GM19025 (cell line): ENCODE measurements around the gene FRMD4A.
"Not testable (repeated sequence)": the region's sequence is repeated elsewhere in the genome, so short reads cannot be mapped to it uniquely, and the experiment has no call there.

Experiments
- ATAC-seq: cut with Tn5 transposase; IDR thresholded peaks from one replicate; pipeline ENCODE4 v1.9.1; 2021; ENCODE audit warnings: mild to moderate bottlenecking, low read depth, moderate library complexity; ENCODE audit not compliant: unreplicated experiment

Gene FRMD4A

DNA sequence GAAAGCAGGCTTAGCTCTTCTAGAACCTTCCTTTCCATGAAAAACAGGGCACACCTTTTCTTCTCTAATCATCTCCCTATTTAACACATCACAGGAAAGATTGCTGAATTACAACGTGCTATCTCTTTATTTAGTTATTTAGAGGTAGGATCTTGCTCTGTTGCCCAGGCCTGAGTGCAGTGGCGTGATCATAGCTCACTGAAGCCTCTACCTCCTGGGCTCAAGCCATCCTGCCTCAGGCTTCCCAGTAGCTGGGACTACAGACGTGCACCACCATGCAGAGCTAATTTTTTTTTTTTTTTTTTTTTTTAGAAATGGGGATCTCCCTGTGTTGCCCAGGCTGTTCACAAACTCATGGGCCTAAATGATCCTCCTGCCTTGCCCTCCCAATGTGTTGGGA is 492.8 kb downstream of the FRMD4A start:
- no peak for ATAC-seq

DNA sequence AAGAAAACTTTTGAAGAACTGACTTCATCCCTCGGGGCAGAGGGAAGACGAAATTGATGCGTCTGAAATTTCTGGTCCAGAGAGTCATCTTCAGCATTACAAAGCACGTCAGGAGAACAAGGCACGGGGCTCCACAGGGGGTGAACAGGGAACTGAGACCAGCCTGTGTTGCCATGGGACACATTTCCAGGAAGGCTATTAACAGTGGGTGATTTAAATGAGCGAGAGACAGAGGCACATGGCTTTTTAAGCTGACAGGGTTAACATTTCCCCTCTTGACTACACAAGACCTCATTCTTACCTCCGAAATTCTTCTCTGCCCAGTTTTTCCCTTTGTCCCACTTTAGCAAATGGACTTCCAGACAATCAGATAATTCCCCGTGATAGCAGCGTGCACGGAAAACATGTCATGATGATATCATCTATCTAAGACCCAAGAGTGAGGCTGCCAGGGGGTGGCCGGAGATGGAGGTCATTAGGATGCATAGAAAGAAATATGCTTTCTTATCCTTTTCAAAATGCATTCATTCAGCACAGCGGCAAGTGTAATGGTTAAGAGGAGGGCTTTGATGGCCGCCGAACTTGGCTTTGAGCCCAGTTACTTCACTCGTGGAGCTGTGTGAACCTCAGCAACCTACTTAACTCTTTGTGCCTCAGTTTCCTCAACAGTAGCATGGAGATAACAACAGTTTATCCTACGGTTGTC is 496.0 kb downstream of the FRMD4A start:
- ATAC-seq = no peak

DNA sequence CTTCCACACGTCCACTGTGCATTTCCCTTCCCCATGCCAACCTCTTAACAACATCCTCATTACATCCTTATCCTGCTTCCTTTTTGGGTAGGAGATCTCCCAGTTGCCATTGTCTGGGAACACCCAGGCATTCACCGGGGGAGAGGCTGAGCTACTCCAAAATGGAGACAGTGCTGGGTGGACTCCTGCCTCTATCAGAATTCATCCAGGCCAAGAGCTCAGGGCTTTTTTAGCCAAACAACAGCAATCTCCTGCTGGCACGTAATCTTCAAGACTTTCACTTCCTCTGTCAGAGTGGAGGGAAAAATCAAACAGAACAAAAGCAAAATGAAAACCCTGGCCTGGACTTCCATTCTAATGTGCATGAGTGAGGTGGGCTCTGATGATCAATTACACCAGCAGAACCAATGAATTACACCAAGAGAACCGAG is 499.0 kb downstream of the FRMD4A start:
- no peak for ATAC-seq

DNA sequence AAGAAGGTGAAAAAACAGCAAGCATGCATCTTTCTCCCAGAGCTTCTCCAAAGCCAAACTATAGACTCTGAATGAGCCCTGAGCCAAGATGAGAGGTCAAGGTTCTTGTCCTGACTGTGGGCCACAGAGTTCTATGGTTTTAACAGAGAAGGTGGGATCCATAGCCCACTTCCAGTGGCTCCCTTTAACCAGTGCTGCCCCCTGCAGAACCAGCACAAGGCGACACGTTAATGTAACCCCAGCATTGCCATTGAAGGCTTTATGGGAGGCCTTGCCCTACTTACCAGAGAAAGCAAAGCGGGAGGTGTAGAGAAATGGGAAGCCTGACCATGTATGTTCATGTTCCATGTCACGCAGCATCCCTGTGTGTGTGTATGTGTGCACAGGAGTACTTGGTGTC is 500.3 kb downstream of the FRMD4A start:
- ATAC-seq = no peak

GRCh38 chr10:13829790-13830189 is 500.9 kb downstream of the FRMD4A start:
- ATAC-seq = no peak

- ATAC-seq = not testable (repeated sequence)
Observed at GRCh38 chr10:13828284-13828683, 502.4 kb downstream of the FRMD4A start.

DNA sequence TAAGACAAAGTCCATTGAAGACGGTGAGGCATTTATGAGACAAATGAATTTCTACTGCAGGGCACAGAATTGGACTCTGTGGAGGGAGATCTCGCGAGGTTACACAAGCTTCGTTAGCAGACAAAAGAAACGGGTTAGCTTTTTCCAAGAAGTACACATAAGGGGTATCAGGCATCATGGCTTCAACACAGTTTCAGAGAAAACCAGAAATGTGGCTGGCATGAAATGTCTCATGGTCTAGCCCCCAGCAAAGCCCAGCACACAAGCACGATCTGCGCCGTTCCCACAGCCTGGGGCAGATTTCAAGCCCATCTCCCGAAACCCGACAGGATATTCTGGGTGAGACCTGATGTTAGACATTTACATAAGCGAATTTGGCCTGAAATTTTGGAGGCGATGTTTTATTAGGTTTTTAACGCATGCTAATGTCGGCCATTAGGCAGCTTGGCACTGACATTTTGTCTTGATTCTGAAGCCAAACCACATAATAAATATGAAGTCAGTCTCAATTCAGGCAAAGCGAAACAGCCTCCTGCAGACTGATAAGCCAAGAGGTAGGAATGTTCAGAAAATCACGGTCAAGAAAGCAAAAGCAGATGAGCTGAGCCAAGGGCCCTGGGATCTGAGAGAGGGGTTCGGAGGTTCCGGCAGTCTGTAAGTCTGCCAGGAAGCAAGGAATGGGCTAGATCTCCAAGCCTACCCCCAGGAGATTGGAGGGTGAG is 503.5 kb downstream of the FRMD4A start:
- no peak for ATAC-seq

DNA sequence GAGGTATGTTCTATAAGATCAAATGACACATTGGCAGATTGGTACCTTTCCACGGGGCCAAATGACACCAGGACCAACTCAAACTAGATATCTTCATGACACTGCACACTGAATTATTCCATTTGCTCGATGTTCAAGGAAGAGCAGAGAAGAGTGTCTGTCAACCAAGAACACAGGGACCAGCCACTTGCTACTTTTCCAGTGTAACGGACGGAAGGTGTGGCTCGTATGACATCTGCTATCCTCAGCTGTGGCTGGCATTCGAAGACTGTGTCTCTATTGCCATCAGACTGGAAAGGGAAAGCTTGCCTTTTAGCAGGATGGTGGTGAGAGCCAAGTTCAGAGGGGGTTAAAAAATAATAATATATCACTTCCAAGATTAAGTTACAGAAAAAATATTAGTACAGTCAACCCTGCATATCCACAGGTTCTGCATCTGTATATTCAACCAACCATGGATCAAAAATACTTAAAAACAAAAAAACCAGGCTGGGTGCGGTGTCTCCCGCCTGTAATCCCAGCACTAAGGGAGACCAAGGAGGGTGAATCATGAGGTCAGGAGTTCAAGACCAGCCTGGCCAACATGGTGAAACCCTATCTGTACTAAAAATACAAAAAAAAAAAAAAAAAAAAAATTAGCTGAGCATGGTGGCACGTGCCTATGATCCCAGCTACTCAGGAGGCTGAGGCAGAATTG is 506.9 kb downstream of the FRMD4A start:
- ATAC-seq = no peak

DNA sequence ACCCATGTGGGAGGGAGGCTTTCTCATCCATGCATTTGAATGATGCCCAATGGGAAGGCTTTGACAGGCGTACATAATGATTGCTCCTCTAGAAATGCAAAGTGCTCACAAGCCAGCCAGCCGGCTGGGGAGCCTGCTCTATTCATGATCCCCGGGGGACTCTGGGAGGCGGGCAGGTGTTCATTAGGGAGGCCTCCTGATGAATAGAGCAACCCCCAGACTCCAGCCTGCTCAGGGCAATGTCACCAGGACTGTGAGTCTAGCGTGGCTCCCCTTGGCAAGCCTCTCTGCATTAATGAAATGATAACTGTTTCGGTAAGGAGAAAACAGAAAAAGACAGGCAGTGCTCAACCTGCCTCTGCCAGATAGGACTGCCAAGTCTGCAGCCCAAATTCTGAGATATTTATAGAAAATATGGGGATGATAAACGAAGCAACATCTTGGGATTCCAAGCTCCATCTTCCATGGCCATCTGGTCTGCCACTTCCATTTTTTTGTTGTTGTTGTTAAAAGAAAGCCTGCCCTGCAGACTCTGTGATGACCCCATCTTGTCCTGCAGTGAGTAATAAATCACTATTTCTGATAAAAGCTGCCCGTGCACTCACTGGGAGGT is 507.5 kb downstream of the FRMD4A start:
- ATAC-seq = no peak

DNA sequence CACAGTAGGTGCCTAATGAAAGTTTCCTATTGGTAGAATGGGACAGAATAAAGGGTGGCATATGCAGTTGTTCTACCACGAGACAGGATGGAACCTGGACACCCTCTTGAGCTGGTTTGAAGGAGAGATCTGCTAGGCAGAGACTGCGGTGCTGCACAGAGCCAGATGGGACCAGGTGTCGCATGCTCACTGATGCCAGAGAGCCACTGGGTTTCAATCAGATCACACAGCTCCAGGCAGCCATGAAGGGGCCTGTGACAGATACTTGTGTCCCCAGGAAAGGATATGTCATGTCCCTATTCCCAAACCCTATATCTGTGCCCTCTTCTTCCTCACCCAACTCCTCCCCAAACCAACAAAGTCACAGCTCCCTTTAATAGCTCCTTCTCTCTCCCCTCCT is 508.2 kb downstream of the FRMD4A start:
- no peak for ATAC-seq

DNA sequence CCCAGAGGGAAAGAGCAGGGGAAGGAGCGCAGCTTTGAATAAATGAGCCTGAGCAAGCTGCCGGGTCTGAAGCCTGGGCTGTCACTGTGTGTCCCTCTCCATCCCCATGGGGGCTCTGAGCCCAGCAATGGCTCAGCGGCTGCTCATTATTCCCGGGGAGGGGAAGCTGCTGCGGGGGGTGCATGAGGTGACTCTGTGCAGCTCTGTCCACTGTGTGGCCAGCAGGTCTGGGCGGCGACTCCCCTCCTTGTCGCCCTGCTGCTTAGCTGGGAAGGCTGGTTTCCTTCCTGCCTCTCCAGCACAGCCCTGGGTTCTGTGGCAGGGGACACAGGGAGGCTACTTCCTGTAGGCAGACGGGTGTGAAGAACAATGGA is 509.8 kb downstream of the FRMD4A start:
- ATAC-seq = no peak

DNA sequence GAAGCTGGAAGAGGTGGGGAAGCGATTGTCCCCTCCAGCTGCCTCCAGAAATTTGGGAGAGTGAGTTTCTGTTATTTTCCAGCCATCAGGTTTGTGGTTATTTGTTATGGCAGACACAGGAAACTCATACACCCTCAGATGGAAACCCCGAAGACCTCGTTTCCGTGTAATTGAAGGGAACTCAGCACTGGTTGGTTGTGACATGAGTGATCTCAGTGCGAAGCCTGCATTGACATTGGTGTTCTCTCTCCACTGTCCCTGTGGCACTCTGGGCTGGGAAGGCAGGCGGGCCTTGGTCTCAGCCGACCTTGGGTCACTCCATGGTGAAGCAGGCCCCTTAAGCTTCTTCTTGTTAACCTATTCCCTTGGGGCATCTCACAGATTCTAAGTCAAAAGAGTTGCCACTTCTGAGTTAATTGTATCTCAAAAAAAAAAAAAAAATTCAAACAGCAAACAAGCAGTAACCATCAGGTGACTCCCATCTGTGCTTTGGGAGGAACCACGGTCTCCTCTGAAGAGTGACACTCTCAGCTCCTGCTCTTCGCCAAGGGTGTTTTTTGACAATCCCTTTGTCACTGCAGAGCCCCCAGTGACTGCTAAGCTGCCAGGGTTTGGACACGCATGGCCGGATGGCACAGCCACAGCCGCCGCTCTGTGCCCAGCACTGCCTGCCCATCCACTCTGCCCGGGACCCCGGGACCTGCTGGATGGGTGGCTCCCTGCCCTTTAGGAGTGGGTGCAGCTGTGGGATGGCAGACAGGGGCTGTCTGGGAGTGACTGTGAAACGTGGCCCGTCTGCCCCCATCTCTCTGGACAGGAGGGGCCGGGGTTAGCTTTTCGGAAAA is 510.4 kb downstream of the FRMD4A start:
- no peak for ATAC-seq

DNA sequence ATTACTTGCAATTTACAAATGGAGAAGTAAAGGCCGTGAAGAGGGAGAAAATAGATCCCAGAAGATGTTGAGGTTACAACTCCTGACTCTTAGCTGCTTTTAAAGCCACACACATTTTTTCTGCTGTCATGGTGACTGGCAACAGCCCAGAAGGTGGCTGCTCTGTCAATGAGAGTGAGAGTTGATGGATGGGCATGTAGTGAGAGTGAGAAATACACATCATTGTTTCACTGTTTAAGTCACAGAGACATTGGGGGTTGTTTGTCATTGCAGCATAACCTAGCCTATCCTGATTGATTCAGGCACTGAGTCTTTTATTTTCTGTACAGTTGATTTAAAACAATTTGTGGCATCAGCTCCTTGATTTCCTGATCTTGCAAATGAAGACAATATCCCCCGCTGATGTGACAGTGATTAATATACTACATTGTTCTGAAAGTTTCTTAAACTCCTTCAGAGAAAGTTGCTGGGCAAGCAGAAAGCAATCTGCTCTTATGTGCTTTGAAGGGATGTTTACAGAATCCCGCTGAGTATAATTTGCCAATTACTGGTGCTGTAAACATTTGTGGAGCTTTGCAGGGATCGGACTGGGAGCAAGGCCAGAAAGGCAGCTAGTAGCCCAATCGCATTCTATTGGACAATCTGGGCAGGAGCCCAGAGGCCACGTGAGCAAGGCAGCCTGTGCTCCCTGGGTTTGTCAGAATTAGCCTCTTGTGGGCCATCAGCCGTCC is 514.4 kb downstream of the FRMD4A start:
- ATAC-seq = no peak

GRCh38 chr10:13815756-13816155 is 515.0 kb downstream of the FRMD4A start:
- ATAC-seq = no peak

GRCh38 chr10:13813550-13813949 is 517.2 kb downstream of the FRMD4A start:
- no peak for ATAC-seq

- ATAC-seq = no peak
Observed at GRCh38 chr10:13812804-13813203, 517.9 kb downstream of the FRMD4A start.

DNA sequence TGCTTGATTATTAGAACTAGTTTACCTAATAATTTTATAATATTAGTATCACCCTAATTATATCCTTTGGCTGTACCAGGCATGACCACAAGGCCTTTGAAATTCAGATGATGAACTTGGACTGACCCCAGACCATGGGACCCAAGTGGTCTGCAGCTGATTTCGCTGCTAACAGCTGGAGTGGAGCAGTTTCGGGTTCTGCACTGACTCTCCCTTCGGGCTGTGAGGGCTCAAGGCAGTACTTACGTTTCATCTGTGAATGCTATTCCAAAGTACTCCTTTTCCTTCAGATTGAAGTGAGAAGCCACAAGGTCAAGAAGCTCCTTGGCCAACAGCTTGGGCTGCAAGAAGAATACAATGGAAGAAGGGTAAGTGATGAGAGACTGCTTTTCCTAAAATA is 520.2 kb downstream of the FRMD4A start:
- no peak for ATAC-seq

DNA sequence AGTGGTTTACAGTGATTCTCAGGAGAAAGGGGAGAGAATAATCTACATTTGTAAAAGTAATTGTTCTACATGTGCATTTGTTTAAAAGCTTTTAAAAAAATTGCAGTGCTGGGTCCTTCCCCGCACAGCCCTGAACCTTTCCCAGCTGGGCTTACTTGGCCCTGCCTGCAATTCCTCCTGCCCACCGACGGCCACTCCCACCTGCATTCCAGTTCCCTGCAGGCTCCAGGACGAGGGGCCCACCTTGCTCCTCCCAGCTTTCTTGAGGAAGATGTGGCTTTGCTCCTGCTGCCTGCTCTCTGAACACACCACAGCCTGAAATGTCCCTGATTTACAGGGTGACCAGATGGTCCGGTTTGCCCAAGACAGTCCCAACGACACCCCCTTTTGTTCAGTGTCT is 521.3 kb downstream of the FRMD4A start:
- no peak for ATAC-seq

GRCh38 chr10:13808556-13809391 is 522.0 kb downstream of the FRMD4A start:
- ATAC-seq = no peak
